Epithelial cell of proximal tubule (primary cell): Measurements from ENCODE around the gene COL26A1. TPM values are rescaled to one million over a fixed set of nuclear protein-coding genes. Genes with fewer than 3 reads are reported as not detected.
"Not testable (repeated sequence)": the region's sequence is repeated elsewhere in the genome, so short reads cannot be mapped to it uniquely, and the experiment has no call there.

Experiments used
- DNase-seq: peaks from one replicate; pipeline ENCODE4 v3.0.0-alpha.2; 2011; ENCODE audit warnings: low read depth
- H3K4me3 ChIP-seq: 2 replicates; pipeline ENCODE4 v1.5.1; 2011; ENCODE audit warnings: low read depth, mild to moderate bottlenecking, low read length
- total RNA-seq: library from RNA; depleted of rRNA; stranded (reverse); fragments of >200 nt; gene quantifications from 2 replicates; pipeline ENCODE4 v1.2.3, GENCODE V29; 2015
- TF ChIP-seq, protein P1 (sequence below): conservative IDR thresholded peaks from 2 replicates; pipeline ENCODE4 v1.5.1; 2012; ENCODE audit warnings: low read depth, mild to moderate bottlenecking, low read length

The COL26A1 gene
- total RNA-seq, 1 donor from 2014 or later, result not detected

GRCh38 chr7:101557421-101557820, 194.7 kb downstream of the COL26A1 start:
- TF ChIP-seq, protein P1, sequence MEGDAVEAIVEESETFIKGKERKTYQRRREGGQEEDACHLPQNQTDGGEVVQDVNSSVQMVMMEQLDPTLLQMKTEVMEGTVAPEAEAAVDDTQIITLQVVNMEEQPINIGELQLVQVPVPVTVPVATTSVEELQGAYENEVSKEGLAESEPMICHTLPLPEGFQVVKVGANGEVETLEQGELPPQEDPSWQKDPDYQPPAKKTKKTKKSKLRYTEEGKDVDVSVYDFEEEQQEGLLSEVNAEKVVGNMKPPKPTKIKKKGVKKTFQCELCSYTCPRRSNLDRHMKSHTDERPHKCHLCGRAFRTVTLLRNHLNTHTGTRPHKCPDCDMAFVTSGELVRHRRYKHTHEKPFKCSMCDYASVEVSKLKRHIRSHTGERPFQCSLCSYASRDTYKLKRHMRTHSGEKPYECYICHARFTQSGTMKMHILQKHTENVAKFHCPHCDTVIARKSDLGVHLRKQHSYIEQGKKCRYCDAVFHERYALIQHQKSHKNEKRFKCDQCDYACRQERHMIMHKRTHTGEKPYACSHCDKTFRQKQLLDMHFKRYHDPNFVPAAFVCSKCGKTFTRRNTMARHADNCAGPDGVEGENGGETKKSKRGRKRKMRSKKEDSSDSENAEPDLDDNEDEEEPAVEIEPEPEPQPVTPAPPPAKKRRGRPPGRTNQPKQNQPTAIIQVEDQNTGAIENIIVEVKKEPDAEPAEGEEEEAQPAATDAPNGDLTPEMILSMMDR, result no peak
- no peak overlapping the region for H3K4me3 ChIP-seq
- DNase-seq, result no peak

DNA sequence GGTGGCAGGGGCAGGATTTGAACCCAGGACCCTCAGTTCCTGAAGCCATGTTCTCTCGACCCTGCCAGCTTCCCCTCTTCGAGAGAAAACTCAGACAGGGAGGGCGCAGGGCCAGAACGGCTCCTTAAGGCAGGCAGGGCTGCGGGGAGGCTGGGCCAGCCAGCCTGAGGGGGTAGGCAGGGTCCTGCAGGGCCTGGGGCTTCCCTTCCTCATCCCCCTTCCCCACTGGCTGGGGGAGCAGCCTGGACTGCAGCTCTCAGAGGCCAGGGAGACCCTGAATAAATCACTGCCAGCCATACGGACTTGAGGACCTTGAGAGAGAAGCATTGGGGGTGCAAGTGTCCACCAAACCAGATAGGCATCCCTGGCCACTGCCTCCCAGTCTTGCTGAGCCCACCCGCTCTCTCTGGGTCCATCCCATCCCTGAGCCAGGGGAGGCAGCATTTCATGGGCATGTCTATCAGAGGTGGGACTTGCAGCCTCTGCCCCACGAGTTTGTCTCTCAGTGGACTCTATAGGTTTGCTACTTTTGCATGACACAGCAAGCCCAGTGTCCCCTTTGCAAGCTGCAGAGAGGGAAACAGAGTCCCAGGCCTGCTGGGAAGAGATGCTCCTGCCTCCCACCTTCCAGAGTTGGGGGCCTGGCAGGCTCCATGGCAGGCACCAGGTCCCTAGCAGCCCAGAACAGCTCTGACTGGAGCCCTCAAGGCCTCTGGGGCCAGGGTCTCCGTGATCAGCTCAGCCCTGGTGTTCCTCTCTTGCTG, 195.5 kb downstream of the COL26A1 start:
- TF ChIP-seq, protein P1, result no peak
- no peak for DNase-seq
- no peak overlapping the region for H3K4me3 ChIP-seq

GRCh38 chr7:101558742-101559325, 196.2 kb downstream of the COL26A1 start:
- no peak for DNase-seq
- TF ChIP-seq, protein P1, result peak; percentile 7
- H3K4me3 ChIP-seq, result no peak overlapping the region

DNA sequence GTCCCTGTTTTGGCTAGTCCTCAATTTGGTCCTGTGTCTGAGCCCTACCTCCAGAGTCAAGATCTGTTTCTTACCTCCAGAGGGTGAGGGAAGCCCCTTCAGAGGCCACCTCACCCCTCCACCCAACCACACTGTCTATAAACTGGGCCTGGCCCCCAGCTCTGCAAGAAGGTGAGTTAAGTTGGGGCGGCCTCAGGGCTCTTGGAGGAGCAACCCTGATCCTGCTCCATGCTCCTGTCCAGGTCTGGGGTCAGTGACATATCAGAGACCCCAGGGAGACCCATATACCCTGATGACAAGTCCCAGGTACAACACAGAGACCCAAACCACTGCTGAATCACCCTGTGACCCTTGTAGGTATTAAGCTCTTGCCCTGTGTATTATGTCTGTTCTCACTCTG, 196.9 kb downstream of the COL26A1 start:
- TF ChIP-seq, protein P1, result no peak
- H3K4me3 ChIP-seq, result no peak overlapping the region
- no peak for DNase-seq

GRCh38 chr7:101560021-101560420, 197.3 kb downstream of the COL26A1 start:
- H3K4me3 ChIP-seq, DNase-seq: not testable (repeated sequence)

DNA sequence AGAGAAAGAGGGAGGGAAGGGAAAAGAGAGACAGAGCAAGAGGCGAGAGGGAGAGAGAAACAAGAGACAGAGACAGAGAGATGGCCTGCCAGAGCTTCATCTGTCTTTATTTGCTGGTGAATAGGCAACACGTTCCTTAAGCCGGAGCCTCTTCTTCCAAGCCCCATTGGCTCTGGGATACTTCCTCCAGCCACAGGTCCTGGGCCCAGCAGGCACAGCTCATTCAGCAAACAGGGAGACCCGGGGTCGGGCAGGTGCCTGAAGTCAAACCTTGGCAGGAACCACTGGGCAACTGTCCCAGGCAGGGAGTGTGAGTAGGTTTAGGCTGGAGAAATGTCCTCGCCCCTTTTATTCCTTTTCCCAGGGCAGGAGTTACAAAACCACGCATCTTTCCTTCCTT, 198.2 kb downstream of the COL26A1 start:
- no peak for DNase-seq
- TF ChIP-seq, protein P1, result no peak
- H3K4me3 ChIP-seq, result no peak overlapping the region

GRCh38 chr7:101561293-101561692, 198.6 kb downstream of the COL26A1 start:
- not testable (repeated sequence) for H3K4me3 ChIP-seq, DNase-seq
